Vagina (tissue), 2 donors: Measurements from ENCODE around the gene TSPEAR. TPM values are rescaled to one million over a fixed set of nuclear protein-coding genes. Genes with fewer than 3 reads are reported as not detected.

Experiments
- DNase-seq, 2 donors: peaks; one replicate each; pipeline ENCODE4 v3.0.0-alpha.2; 2017; ENCODE audit errors: extremely low spot score in 2 of 2
- H3K27ac ChIP-seq: fragments of 200-600 bp; sonication (generic); one replicate; pipeline ENCODE4 v1.5.1; 2019
- H3K27me3 ChIP-seq: fragments of 200-600 bp; sonication (generic); one replicate; pipeline ENCODE4 v1.5.1; 2019
- H3K36me3 ChIP-seq, 2 donors: fragments of 200-600 bp; sonication (generic); one replicate each; pipeline ENCODE4 v1.5.1; 2017 to 2019
- H3K4me1 ChIP-seq: fragments of 200-600 bp; sonication (generic); one replicate; pipeline ENCODE4 v1.5.1; 2019
- H3K4me3 ChIP-seq, 2 donors: fragments of 200-600 bp; sonication (generic); 1 replicate in 1 of 2; 2 replicates in 1 of 2; pipeline ENCODE4 v1.5.1; 2016 to 2019
- H3K9me3 ChIP-seq: fragments of 200-600 bp; sonication (generic); one replicate; pipeline ENCODE4 v1.5.1; 2019
- CTCF ChIP-seq, 3 experiments: fragments of 450-650 bp in 2 of 3; fragments of 200-600 bp in 1 of 3; sonication (generic) in 1 of 3; IDR thresholded peaks; one replicate each; pipeline ENCODE4 v1.5.1; 2017 to 2019; ENCODE audit warnings: antibody characterized with exemption in 3 of 3, mild to moderate bottlenecking in 2 of 3, moderate library complexity in 2 of 3
- POLR2A ChIP-seq, 2 donors: fragments of 450-650 bp; IDR thresholded peaks; one replicate each; pipeline ENCODE4 v1.6.1; 2017; ENCODE audit warnings: antibody characterized with exemption in 2 of 2, mild to moderate bottlenecking in 2 of 2, moderate library complexity in 2 of 2
- POLR2AphosphoS5 ChIP-seq, 2 donors: sonication (generic); formaldehyde crosslinking; IDR thresholded peaks; one replicate each; pipeline ENCODE4 v1.9.0; 2017; ENCODE audit warnings: antibody characterized with exemption in 2 of 2, mild to moderate bottlenecking in 2 of 2, low read depth in 1 of 2; ENCODE audit not compliant: insufficient read depth in 1 of 2
- intact Hi-C: fragments of 100-400 bp; cut with DNase I; formaldehyde crosslinking; loops from one replicate; pipeline ENCODE4 v1.15.1; 2023
- total RNA-seq: library from RNA; depleted of rRNA; stranded (reverse); fragments of >200 nt; gene quantifications from one replicate; pipeline ENCODE4 v1.2.3, GENCODE V29; 2016

Gene TSPEAR
- total RNA-seq, 1 donor from 2014 or later, result not detected

- Histone ChIP-seq H3K4me1 (no peaks in the 10 kb centered on the region), H3K36me3 (no peaks in the 10 kb centered on the region), H3K4me3 (no peak overlapping the region), H3K27me3 (no peaks in the 10 kb centered on the region), H3K9me3 (no peaks in the 10 kb centered on the region), H3K27ac (no peak overlapping the region)
- TF ChIP-seq POLR2AphosphoS5 (IDR thresholded peaks at IDR 0.05; ENCODE audit: insufficient read depth in 1 of 2, low read depth in 1 of 2) (no peak), CTCF (IDR thresholded peaks at IDR 0.05) (no peak), POLR2A (IDR thresholded peaks at IDR 0.05) (no peak)
- intact Hi-C loops, result no loop called here
- DNase-seq, result no peak
Measured at GRCh38 chr21:44530903-44531605, 180.3 kb downstream of the TSPEAR start.

DNA sequence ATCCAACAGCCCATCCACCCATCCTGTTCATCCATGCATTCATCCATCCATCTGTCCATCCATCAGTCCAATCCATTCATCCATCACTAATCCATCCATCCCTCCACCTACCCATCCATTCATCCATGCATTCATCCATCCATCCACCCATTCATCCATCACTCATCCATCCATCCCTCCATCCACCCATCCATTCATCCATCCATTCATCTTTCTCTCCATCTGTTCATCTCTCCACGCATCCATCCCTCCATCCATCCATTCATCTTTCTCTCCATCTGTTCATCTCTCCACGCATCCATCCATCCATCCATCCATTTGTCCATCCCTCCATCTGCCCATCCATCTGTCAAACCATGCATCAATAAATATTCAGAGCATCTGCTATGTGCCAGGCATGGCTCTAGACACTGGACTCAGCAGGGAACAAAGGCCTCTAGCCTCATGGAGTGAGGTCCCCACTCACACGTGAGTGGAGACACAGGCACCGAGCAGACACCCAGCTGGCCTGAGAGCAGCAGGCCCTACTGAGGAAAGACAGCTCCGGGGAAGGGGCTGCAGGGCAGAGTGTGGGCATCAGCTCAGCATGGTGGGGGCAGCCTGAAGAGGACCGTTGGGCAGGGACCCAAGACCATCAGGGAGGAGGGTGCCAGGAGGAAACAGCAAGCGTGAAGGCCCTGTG, 181.0 kb downstream of the TSPEAR start:
- H3K9me3 ChIP-seq, result no peaks in the 10 kb centered on the region
- DNase-seq, result no peak
- intact Hi-C loops, result no loop called here
- TF ChIP-seq POLR2AphosphoS5 (IDR thresholded peaks at IDR 0.05; ENCODE audit: insufficient read depth in 1 of 2, low read depth in 1 of 2) (no peak), CTCF (IDR thresholded peaks at IDR 0.05) (no peak), POLR2A (IDR thresholded peaks at IDR 0.05) (no peak)
- no peak overlapping the region for H3K4me3 ChIP-seq
- no peaks in the 10 kb centered on the region for H3K4me1 ChIP-seq
- no peak overlapping the region for H3K27ac ChIP-seq
- no peaks in the 10 kb centered on the region for H3K36me3 ChIP-seq
- no peaks in the 10 kb centered on the region for H3K27me3 ChIP-seq

DNA sequence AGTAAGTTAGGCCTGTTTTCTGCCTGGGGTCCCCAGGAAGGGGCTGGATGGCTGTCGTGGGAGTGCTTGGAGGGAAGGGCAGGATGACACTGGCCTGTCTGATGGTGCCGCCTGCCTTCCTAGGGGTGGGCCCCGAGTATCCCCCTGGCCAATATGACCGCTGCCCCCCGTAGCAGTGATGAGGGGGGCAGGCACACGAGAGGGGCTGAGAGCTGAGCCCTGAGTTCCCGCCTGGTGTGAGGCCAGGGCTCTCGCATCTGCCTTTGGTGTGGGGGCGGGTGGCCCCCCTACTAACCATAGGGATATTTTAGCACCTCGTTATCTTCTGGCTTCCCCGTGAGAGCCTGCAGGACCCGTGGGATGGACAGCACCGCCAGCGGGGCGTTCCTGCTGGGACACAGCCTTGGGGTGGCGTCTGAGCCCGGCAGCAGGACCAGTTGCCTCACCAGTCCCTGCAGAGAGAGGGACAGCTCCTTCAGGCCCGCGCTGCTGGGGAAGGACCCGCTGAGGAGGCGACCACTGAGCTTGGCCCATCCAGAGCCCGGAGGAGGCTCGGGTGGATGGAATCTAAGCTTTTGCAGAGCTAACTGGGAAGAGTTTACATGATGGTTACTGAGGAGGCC, 181.8 kb downstream of the TSPEAR start:
- H3K4me1 ChIP-seq, result no peaks in the 10 kb centered on the region
- intact Hi-C loops, result no loop called here
- TF ChIP-seq POLR2AphosphoS5 (IDR thresholded peaks at IDR 0.05; ENCODE audit: insufficient read depth in 1 of 2, low read depth in 1 of 2) (no peak), POLR2A (IDR thresholded peaks at IDR 0.05) (no peak), CTCF (IDR thresholded peaks at IDR 0.05) (no peak)

DNA sequence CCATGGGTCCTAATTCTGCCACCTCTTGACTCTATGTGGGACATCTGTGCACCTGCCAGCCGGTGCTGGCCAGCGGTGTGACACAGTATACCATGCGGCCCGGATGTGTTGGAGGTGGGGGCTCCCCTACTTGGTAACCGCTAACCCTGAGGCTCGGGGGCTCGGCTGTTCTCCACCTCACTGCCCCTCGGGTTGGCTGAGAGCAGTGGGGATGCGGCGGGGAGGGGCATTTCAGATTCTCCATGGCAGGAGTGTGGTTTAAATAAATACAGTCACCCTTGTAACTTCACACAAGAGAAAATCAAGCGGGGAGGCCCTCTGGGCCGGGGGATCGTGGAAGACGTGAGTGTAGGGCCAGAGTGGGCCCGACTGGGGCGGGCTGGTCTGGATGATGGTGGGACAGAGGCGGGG, 182.4 kb downstream of the TSPEAR start:
- Histone ChIP-seq H3K27ac (no peak overlapping the region), H3K27me3 (no peaks in the 10 kb centered on the region), H3K4me1 (no peaks in the 10 kb centered on the region), H3K36me3 (no peaks in the 10 kb centered on the region), H3K9me3 (no peaks in the 10 kb centered on the region), H3K4me3 (no peak overlapping the region)
- no peak for DNase-seq
- TF ChIP-seq CTCF (IDR thresholded peaks at IDR 0.05), result no peak
- TF ChIP-seq POLR2AphosphoS5 (IDR thresholded peaks at IDR 0.05; ENCODE audit: insufficient read depth in 1 of 2, low read depth in 1 of 2), result no peak
- no peak for TF ChIP-seq POLR2A (IDR thresholded peaks at IDR 0.05)
- intact Hi-C loops, result no loop called here

More for the DNA sequence above, 181.8 kb downstream of the TSPEAR start:
- H3K27me3 ChIP-seq, result no peaks in the 10 kb centered on the region
- DNase-seq, result no peak
- H3K4me3 ChIP-seq, result no peak overlapping the region
- no peak overlapping the region for H3K27ac ChIP-seq
- no peaks in the 10 kb centered on the region for H3K36me3 ChIP-seq
- no peaks in the 10 kb centered on the region for H3K9me3 ChIP-seq

GRCh38 chr21:44528634-44528995, 182.8 kb downstream of the TSPEAR start:
- H3K4me1 ChIP-seq, result no peaks in the 10 kb centered on the region
- no peaks in the 10 kb centered on the region for H3K36me3 ChIP-seq
- no peak overlapping the region for H3K4me3 ChIP-seq
- H3K27me3 ChIP-seq, result no peaks in the 10 kb centered on the region
- no peak for DNase-seq
- TF ChIP-seq POLR2AphosphoS5 (IDR thresholded peaks at IDR 0.05; ENCODE audit: insufficient read depth in 1 of 2, low read depth in 1 of 2) (no peak), POLR2A (IDR thresholded peaks at IDR 0.05) (no peak), CTCF (IDR thresholded peaks at IDR 0.05) (no peak)
- intact Hi-C loops, result no loop called here
- H3K9me3 ChIP-seq, result no peaks in the 10 kb centered on the region
- H3K27ac ChIP-seq, result no peak overlapping the region
